Stomach smooth muscle (tissue), 2 donors: Measurements from ENCODE around the gene ATP8B1.
A peak's percentile ranks its signal among the peaks of the same experiment; 100 is the strongest.

Source experiments
- H3K27ac ChIP-seq: one replicate; pipeline ENCODE4 v1.7.0; 2013; ENCODE audit warnings: mild to moderate bottlenecking, low read length, inconsistent platforms
- H3K27me3 ChIP-seq, 2 donors: one replicate each; pipeline ENCODE4 v1.7.0; 2013; ENCODE audit warnings: low read length in 2 of 2; ENCODE audit not compliant: insufficient read depth in 2 of 2, control insufficient read depth in 1 of 2
- H3K36me3 ChIP-seq, 2 donors: one replicate each; pipeline ENCODE4 v1.7.0; 2013; ENCODE audit warnings: low read length in 2 of 2; ENCODE audit not compliant: control insufficient read depth in 2 of 2, insufficient read depth in 2 of 2
- H3K4me1 ChIP-seq: one replicate; pipeline ENCODE4 v1.7.0; 2013; ENCODE audit warnings: low read length; ENCODE audit not compliant: control insufficient read depth, insufficient read depth
- H3K4me3 ChIP-seq, 2 donors: one replicate each; pipeline ENCODE4 v1.7.0; 2013; ENCODE audit warnings: low read length in 2 of 2
- H3K9ac ChIP-seq, 2 donors: one replicate each; pipeline ENCODE4 v1.7.0; 2013; ENCODE audit warnings: low read length in 2 of 2, mild to moderate bottlenecking in 1 of 2
- H3K9me3 ChIP-seq, 2 donors: one replicate each; pipeline ENCODE4 v1.7.0; 2013; ENCODE audit warnings: low read length in 2 of 2; ENCODE audit not compliant: control insufficient read depth in 2 of 2
- donor health status: healthy.
- donor health status: Pancreatic carcinoma.

ATP8B1 gene

GRCh38 chr18:57791911-57792310, 11.2 kb downstream of the ATP8B1 start:
- H3K27me3 ChIP-seq = no peaks in the 10 kb centered on the region
- H3K36me3 ChIP-seq = no peaks in the 10 kb centered on the region
- no peak overlapping the region for H3K27ac ChIP-seq
- H3K4me1 ChIP-seq = peaks cover 38% of the 10 kb centered on the region
- H3K4me3 ChIP-seq = no peak overlapping the region
- H3K9ac ChIP-seq = no peak overlapping the region
- no peaks in the 10 kb centered on the region for H3K9me3 ChIP-seq

GRCh38 chr18:57791192-57791591, 11.9 kb downstream of the ATP8B1 start:
- Histone ChIP-seq H3K27ac (no peak overlapping the region), H3K36me3 (no peaks in the 10 kb centered on the region), H3K9me3 (no peaks in the 10 kb centered on the region), H3K9ac (no peak overlapping the region), H3K4me1 (peaks cover 38% of the 10 kb centered on the region), H3K27me3 (no peaks in the 10 kb centered on the region), H3K4me3 (no peak overlapping the region)

- H3K27ac ChIP-seq = peak overlapping the region; percentile 46
- H3K4me3 ChIP-seq = no peak overlapping the region
- no peaks in the 10 kb centered on the region for H3K27me3 ChIP-seq
- no peak overlapping the region for H3K9ac ChIP-seq
- H3K4me1 ChIP-seq = peaks cover 38% of the 10 kb centered on the region
- H3K9me3 ChIP-seq = no peaks in the 10 kb centered on the region
- no peaks in the 10 kb centered on the region for H3K36me3 ChIP-seq
Observed at GRCh38 chr18:57790316-57790715, 12.8 kb downstream of the ATP8B1 start.

GRCh38 chr18:57789759-57790158, 13.4 kb downstream of the ATP8B1 start:
- H3K9ac ChIP-seq = no peak overlapping the region
- peak overlapping the region; percentile 46 for H3K27ac ChIP-seq
- H3K36me3 ChIP-seq = no peaks in the 10 kb centered on the region
- H3K4me3 ChIP-seq = peak overlapping the region in 1 of 2 donors; percentile 9
- no peaks in the 10 kb centered on the region for H3K27me3 ChIP-seq
- H3K9me3 ChIP-seq = no peaks in the 10 kb centered on the region
- H3K4me1 ChIP-seq = peaks cover 38% of the 10 kb centered on the region

GRCh38 chr18:57789090-57789489, 14.0 kb downstream of the ATP8B1 start:
- H3K9me3 ChIP-seq = no peaks in the 10 kb centered on the region
- peaks cover 44% of the 10 kb centered on the region for H3K4me1 ChIP-seq
- H3K27me3 ChIP-seq = no peaks in the 10 kb centered on the region
- peak overlapping the region in 1 of 2 donors; percentile 9 for H3K4me3 ChIP-seq
- H3K27ac ChIP-seq = peak overlapping the region; percentile 46
- no peaks in the 10 kb centered on the region for H3K36me3 ChIP-seq
- H3K9ac ChIP-seq = peak overlapping the region in 1 of 2 donors; percentile 18

- Histone ChIP-seq H3K4me1 (peaks cover 35% of the 10 kb centered on the region), H3K27me3 (no peaks in the 10 kb centered on the region)
Observed at GRCh38 chr18:57787068-57787685, 15.9 kb downstream of the ATP8B1 start.

GRCh38 chr18:57785751-57786437, 17.2 kb downstream of the ATP8B1 start:
- H3K9ac ChIP-seq = no peak overlapping the region
- no peaks in the 10 kb centered on the region for H3K36me3 ChIP-seq
- no peak overlapping the region for H3K27ac ChIP-seq
- no peaks in the 10 kb centered on the region for H3K9me3 ChIP-seq
- H3K27me3 ChIP-seq = no peaks in the 10 kb centered on the region
- H3K4me1 ChIP-seq = peaks cover 42% of the 10 kb centered on the region
- no peak overlapping the region for H3K4me3 ChIP-seq

More at GRCh38 chr18:57787068-57787685, 15.9 kb downstream of the ATP8B1 start:
- Histone ChIP-seq H3K9ac (no peak overlapping the region), H3K9me3 (no peaks in the 10 kb centered on the region), H3K36me3 (no peaks in the 10 kb centered on the region), H3K4me3 (no peak overlapping the region), H3K27ac (no peak overlapping the region)

GRCh38 chr18:57784801-57785114, 18.4 kb downstream of the ATP8B1 start:
- Histone ChIP-seq H3K4me3 (no peak overlapping the region), H3K27me3 (no peaks in the 10 kb centered on the region), H3K9me3 (no peaks in the 10 kb centered on the region), H3K36me3 (no peaks in the 10 kb centered on the region), H3K4me1 (peaks cover 47% of the 10 kb centered on the region), H3K9ac (no peak overlapping the region), H3K27ac (no peak overlapping the region)

- Histone ChIP-seq H3K36me3 (no peaks in the 10 kb centered on the region), H3K27ac (no peak overlapping the region), H3K9ac (no peak overlapping the region), H3K4me3 (peak overlapping the region in 1 of 2 donors; percentile 22), H3K9me3 (no peaks in the 10 kb centered on the region), H3K4me1 (peaks cover 41% of the 10 kb centered on the region), H3K27me3 (no peaks in the 10 kb centered on the region)
Observed at GRCh38 chr18:57784034-57784800, 18.9 kb downstream of the ATP8B1 start.

GRCh38 chr18:57782049-57782448, 21.1 kb downstream of the ATP8B1 start:
- H3K9ac ChIP-seq = no peak overlapping the region
- H3K27ac ChIP-seq = no peak overlapping the region
- peaks cover 35% of the 10 kb centered on the region for H3K4me1 ChIP-seq
- no peaks in the 10 kb centered on the region for H3K27me3 ChIP-seq
- no peaks in the 10 kb centered on the region for H3K36me3 ChIP-seq
- no peak overlapping the region for H3K4me3 ChIP-seq
- no peaks in the 10 kb centered on the region for H3K9me3 ChIP-seq
